ENCODE measurements around the gene COL18A1. TPM values are rescaled to one million over a fixed set of nuclear protein-coding genes. Genes with fewer than 3 reads are reported as not detected.

Gene COL18A1
- total RNA-seq, 4 donors from 2014 or later = 124 to 224 (median 173) TPM

DNA sequence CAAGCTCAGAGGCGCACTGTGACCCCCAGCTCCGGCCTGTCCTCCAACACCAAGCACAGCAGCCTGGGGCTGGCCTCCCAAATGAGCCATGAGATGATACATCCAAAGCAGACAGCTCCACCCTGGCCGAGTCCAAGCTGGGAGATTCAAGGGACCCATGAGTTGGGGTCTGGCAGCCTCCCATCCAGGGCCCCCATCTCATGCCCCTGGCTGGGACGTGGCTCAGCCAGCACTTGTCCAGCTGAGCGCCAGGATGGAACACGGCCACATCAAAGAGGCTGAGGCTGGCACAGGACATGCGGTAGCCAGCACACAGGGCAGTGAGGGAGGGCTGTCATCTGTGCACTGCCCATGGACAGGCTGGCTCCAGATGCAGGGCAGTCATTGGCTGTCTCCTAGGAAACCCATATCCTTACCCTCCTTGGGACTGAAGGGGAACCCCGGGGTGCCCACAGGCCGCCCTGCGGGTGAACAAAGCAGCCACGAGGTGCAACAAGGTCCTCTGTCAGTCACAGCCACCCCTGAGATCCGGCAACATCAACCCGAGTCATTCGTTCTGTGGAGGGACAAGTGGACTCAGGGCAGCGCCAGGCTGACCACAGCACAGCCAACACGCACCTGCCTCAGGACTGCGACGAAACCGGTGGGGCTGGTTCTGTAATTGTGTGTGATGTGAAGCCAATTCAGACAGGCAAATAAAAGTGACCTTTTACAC lies 108.2 kb downstream of the COL18A1 start:
- H3K4me3 ChIP-seq = no peak overlapping the region
- no peaks in the 10 kb centered on the region for H3K4me1 ChIP-seq
- no peak overlapping the region for H3K27ac ChIP-seq
- DNase-seq (ENCODE audit: low spot score in 2 of 2) = no peak
- WGBS, 2 donors = 74 to 76% methylated on average over 17 of the region's 19 CpGs
- no peaks in the 10 kb centered on the region for H3K27me3 ChIP-seq
- TF ChIP-seq, protein P1, sequence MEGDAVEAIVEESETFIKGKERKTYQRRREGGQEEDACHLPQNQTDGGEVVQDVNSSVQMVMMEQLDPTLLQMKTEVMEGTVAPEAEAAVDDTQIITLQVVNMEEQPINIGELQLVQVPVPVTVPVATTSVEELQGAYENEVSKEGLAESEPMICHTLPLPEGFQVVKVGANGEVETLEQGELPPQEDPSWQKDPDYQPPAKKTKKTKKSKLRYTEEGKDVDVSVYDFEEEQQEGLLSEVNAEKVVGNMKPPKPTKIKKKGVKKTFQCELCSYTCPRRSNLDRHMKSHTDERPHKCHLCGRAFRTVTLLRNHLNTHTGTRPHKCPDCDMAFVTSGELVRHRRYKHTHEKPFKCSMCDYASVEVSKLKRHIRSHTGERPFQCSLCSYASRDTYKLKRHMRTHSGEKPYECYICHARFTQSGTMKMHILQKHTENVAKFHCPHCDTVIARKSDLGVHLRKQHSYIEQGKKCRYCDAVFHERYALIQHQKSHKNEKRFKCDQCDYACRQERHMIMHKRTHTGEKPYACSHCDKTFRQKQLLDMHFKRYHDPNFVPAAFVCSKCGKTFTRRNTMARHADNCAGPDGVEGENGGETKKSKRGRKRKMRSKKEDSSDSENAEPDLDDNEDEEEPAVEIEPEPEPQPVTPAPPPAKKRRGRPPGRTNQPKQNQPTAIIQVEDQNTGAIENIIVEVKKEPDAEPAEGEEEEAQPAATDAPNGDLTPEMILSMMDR (IDR thresholded peaks at IDR 0.05) = no peak
- TF ChIP-seq POLR2A (IDR thresholded peaks at IDR 0.05) (no peak), EP300 (IDR thresholded peaks at IDR 0.05) (no peak)
- H3K36me3 ChIP-seq = peaks cover 0 to 87% (median 3%) of the 10 kb centered on the region in 3 donors
- peaks cover 0 to 5% (median 0%) of the 10 kb centered on the region in 4 donors for H3K9me3 ChIP-seq

GRCh38 chr21:45513741-45514310 lies 108.9 kb downstream of the COL18A1 start:
- Histone ChIP-seq H3K4me1 (no peaks in the 10 kb centered on the region), H3K27me3 (no peaks in the 10 kb centered on the region), H3K4me3 (no peak overlapping the region), H3K36me3 (peaks cover 0 to 87% (median 3%) of the 10 kb centered on the region in 3 donors), H3K27ac (no peak overlapping the region), H3K9me3 (peaks cover 0 to 12% (median 3%) of the 10 kb centered on the region in 4 donors)
- DNase-seq (ENCODE audit: low spot score in 2 of 2) = no peak
- WGBS, 2 donors = 81 to 93% methylated on average over 6 to 8 of the region's 11 CpGs
- no peak for TF ChIP-seq EP300 (IDR thresholded peaks at IDR 0.05)
- TF ChIP-seq POLR2A (IDR thresholded peaks at IDR 0.05) = no peak
- TF ChIP-seq, protein P1 (IDR thresholded peaks at IDR 0.05) = no peak

GRCh38 chr21:45514311-45515021 lies 109.5 kb downstream of the COL18A1 start:
- Histone ChIP-seq H3K4me3 (no peak overlapping the region), H3K27me3 (no peaks in the 10 kb centered on the region), H3K9me3 (peaks cover 0 to 18% (median 6%) of the 10 kb centered on the region in 4 donors), H3K27ac (no peak overlapping the region), H3K36me3 (peaks cover 0 to 85% (median 3%) of the 10 kb centered on the region in 3 donors), H3K4me1 (no peaks in the 10 kb centered on the region)
- no peak for DNase-seq (ENCODE audit: low spot score in 2 of 2)
- WGBS, 2 donors = 79 to 83% methylated on average over 20 to 21 of the region's 22 CpGs
- TF ChIP-seq, protein P1 (IDR thresholded peaks at IDR 0.05) = no peak
- no peak for TF ChIP-seq EP300 (IDR thresholded peaks at IDR 0.05)

DNA sequence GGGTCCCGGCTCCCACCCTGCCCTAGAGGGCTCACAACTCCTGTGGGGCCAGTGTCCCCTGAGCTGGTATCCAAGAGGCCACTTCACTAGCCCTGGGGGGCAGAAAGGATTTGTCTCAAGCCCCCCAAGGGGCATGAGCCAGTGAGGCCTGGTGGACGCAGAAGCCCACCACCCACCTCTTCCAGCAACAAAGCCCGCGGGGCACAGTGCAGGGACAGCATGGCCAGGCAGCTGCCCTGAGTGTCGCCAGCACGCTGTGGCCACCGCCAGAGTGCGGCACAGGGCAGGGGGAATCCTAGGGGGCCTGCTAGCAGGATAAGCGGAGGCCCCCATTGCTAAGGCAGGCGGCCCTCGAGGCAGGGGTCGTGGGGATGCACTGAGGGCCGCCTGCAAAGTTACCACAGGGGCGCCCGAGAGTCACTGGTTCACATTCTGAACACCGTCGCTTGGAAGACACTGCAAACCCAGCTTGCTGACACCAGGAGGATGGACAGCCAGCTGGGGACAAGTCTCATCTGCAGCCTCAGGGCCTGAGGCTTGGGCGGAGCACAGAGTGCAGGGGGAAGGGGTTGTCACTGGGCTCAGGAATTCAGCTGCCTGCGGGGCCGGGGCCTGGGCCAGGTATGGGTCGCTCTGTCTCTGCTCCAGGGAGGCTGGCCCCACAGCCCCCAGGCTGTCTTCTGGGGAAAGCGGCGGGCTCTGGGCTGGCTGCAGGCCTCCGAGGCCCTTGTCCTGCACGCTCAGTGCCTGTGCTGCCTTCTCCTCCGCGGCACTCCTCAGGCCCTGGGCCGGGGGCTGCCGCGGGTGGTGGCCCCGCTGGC lies 110.5 kb downstream of the COL18A1 start:
- no peak overlapping the region for H3K4me3 ChIP-seq
- 91 to 93% methylated on average over 16 to 31 of the region's 31 CpGs for WGBS, 2 donors
- no peak for DNase-seq (ENCODE audit: low spot score in 2 of 2)
- no peak for TF ChIP-seq POLR2A (IDR thresholded peaks at IDR 0.05)
- TF ChIP-seq EP300 (IDR thresholded peaks at IDR 0.05) = no peak
- TF ChIP-seq, protein P1 (IDR thresholded peaks at IDR 0.05) = no peak
- H3K9me3 ChIP-seq = peaks cover 0 to 28% (median 10%) of the 10 kb centered on the region in 4 donors
- H3K27ac ChIP-seq = no peak overlapping the region
- H3K36me3 ChIP-seq = peaks cover 0 to 85% (median 3%) of the 10 kb centered on the region in 3 donors
- no peaks in the 10 kb centered on the region for H3K27me3 ChIP-seq
- no peaks in the 10 kb centered on the region for H3K4me1 ChIP-seq
